Osteoblast (primary cell): ENCODE data around the gene GCC1. TPM values are rescaled to one million over a fixed set of nuclear protein-coding genes. Genes with fewer than 3 reads are reported as not detected.
A peak's percentile ranks its signal among the peaks of the same experiment; 100 is the strongest.

ENCODE experiments used
- DNase-seq: peaks from one replicate; pipeline ENCODE4 v3.0.0; 2011; ENCODE audit warnings: low spot score, mixed read lengths; ENCODE audit not compliant: insufficient read length; ENCODE audit errors: missing footprints
- H2AFZ ChIP-seq: 2 replicates; pipeline ENCODE4 v1.6.0; 2011; ENCODE audit warnings: mild to moderate bottlenecking, low read length
- H3K27ac ChIP-seq: 2 replicates; pipeline ENCODE4 v1.5.1; 2011; ENCODE audit warnings: mild to moderate bottlenecking, low read depth, low read length, moderate library complexity
- H3K27me3 ChIP-seq: 2 replicates; pipeline ENCODE4 v1.6.0; 2012; ENCODE audit warnings: mild to moderate bottlenecking, control low read depth, inconsistent platforms, low read length, moderate library complexity; ENCODE audit not compliant: insufficient read depth
- H3K36me3 ChIP-seq: 2 replicates; pipeline ENCODE4 v1.5.1; 2011; ENCODE audit warnings: mild to moderate bottlenecking, low read length, control low read depth, moderate library complexity; ENCODE audit not compliant: insufficient read depth
- H3K4me1 ChIP-seq: 2 replicates; pipeline ENCODE4 v1.5.1; 2011; ENCODE audit warnings: mild to moderate bottlenecking, low read length, control low read depth, moderate library complexity; ENCODE audit not compliant: insufficient read depth
- H3K4me2 ChIP-seq: 2 replicates; pipeline ENCODE4 v1.6.0; 2011; ENCODE audit warnings: mild to moderate bottlenecking, low read length; ENCODE audit not compliant: insufficient read depth
- H3K4me3 ChIP-seq: fragments of 200-600 bp; sonication (generic); 3 replicates; pipeline ENCODE4 v1.5.1; 2012; ENCODE audit warnings: mild to moderate bottlenecking, low read length, inconsistent platforms; ENCODE audit not compliant: insufficient read depth
- H3K79me2 ChIP-seq: 2 replicates; pipeline ENCODE4 v1.6.0; 2012; ENCODE audit warnings: mild to moderate bottlenecking, low read length, control low read depth, inconsistent platforms; ENCODE audit not compliant: insufficient read depth
- H3K9me3 ChIP-seq: 2 replicates; pipeline ENCODE4 v1.5.1; 2011; ENCODE audit warnings: low read depth, low read length, control low read depth
- H4K20me1 ChIP-seq: 2 replicates; pipeline ENCODE4 v1.6.0; 2012; ENCODE audit warnings: mild to moderate bottlenecking, low read length, control low read depth; ENCODE audit not compliant: insufficient read depth
- total RNA-seq: library from RNA; depleted of rRNA; stranded (reverse); fragments of >200 nt; gene quantifications from 2 replicates; pipeline ENCODE4 v1.2.3, GENCODE V29; 2012
- TF ChIP-seq, protein P1 (sequence below): IDR thresholded peaks from 2 replicates; pipeline ENCODE4 v1.5.1; 2011; ENCODE audit warnings: mild to moderate bottlenecking, low read depth, low read length, moderate library complexity; ENCODE audit errors: extremely low read depth

The GCC1 gene
- total RNA-seq, 1 donor: 24.2 TPM

DNA sequence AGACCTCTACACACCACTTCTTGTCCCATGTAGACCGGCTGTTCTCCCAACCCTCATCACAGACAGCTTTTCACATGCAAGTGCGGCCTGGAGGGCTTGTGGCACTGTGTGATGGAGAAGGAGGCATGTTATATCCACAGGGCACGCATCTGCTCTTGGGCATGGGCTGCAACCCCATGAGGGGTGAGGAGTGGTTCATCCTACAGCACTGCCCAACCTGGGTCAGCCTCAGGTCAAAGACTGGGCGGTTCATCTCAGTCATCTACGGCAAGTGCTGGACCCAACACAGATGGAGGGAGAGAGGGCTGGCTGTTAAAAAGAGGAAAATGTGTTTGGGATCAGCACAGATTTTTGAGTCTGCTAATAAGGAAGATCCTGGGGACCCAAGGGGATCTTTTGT, 10.3 kb upstream of the GCC1 start:
- Histone ChIP-seq H3K27ac (no peak overlapping the region), H3K27me3 (peaks cover 9% of the 10 kb centered on the region), H4K20me1 (peaks cover 8% of the 10 kb centered on the region), H2AFZ (no peak overlapping the region), H3K4me2 (no peak overlapping the region), H3K79me2 (no peaks in the 10 kb centered on the region), H3K36me3 (peaks cover 12% of the 10 kb centered on the region), H3K9me3 (no peaks in the 10 kb centered on the region), H3K4me1 (no peaks in the 10 kb centered on the region), H3K4me3 (no peak overlapping the region)
- TF ChIP-seq, protein P1, sequence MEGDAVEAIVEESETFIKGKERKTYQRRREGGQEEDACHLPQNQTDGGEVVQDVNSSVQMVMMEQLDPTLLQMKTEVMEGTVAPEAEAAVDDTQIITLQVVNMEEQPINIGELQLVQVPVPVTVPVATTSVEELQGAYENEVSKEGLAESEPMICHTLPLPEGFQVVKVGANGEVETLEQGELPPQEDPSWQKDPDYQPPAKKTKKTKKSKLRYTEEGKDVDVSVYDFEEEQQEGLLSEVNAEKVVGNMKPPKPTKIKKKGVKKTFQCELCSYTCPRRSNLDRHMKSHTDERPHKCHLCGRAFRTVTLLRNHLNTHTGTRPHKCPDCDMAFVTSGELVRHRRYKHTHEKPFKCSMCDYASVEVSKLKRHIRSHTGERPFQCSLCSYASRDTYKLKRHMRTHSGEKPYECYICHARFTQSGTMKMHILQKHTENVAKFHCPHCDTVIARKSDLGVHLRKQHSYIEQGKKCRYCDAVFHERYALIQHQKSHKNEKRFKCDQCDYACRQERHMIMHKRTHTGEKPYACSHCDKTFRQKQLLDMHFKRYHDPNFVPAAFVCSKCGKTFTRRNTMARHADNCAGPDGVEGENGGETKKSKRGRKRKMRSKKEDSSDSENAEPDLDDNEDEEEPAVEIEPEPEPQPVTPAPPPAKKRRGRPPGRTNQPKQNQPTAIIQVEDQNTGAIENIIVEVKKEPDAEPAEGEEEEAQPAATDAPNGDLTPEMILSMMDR: no peak
- no peak for DNase-seq

DNA sequence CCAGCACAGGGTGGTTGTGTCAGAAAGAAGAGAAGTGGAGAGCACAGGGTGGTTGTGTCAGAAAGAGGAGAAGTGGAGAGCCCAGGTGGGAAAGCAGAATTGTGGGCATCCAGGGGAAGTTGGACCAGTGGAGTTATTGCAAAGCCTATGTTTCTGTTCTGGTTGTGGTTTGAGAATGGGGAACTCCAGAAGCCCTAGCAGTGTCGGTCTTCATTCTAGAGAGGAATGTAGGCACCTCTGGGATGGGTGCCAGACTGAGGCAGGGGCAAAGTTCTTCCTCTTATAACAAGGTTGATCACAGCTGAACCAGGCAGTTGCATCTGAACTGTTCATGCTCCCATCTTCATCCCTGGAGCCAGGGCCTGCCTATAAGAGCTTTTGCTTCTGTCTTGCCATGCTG, 9.1 kb upstream of the GCC1 start:
- TF ChIP-seq, protein P1: no peak
- no peak overlapping the region for H2AFZ ChIP-seq
- H3K36me3 ChIP-seq: peaks cover 20% of the 10 kb centered on the region
- H3K27ac ChIP-seq: no peak overlapping the region
- peaks cover 3% of the 10 kb centered on the region for H3K27me3 ChIP-seq
- DNase-seq: no peak
- H3K9me3 ChIP-seq: no peaks in the 10 kb centered on the region
- no peak overlapping the region for H3K4me2 ChIP-seq
- peaks cover 3% of the 10 kb centered on the region for H3K4me1 ChIP-seq
- peaks cover 5% of the 10 kb centered on the region for H3K79me2 ChIP-seq
- H3K4me3 ChIP-seq: no peak overlapping the region
- H4K20me1 ChIP-seq: peaks cover 14% of the 10 kb centered on the region

DNA sequence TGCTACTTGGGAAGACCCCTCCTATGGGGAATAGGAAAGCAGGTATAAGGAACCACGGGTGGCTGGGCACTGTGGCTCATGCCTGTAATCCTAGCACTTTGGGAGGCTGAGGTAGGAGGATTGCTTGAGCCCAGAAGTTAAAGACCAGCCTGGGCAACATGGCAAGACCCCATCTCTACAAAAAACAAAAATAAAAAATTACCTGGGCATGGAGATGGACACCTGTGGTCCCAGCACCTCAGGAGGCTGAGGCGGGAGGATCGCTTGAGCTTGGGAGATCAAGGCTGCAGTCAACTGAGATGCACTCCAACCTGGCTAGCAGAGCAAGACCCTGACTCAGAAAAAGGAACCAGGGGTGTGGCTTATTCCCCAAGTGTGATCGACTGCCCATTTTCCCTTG, 7.2 kb upstream of the GCC1 start:
- DNase-seq: no peak
- peaks cover 9% of the 10 kb centered on the region for H3K4me1 ChIP-seq
- no peak overlapping the region for H3K4me3 ChIP-seq
- peaks cover 17% of the 10 kb centered on the region for H3K79me2 ChIP-seq
- peaks cover 15% of the 10 kb centered on the region for H4K20me1 ChIP-seq
- peaks cover 3% of the 10 kb centered on the region for H3K27me3 ChIP-seq
- H2AFZ ChIP-seq: no peak overlapping the region
- H3K9me3 ChIP-seq: no peaks in the 10 kb centered on the region
- no peak overlapping the region for H3K4me2 ChIP-seq
- TF ChIP-seq, protein P1: no peak
- H3K27ac ChIP-seq: no peak overlapping the region
- H3K36me3 ChIP-seq: peaks cover 20% of the 10 kb centered on the region

DNA sequence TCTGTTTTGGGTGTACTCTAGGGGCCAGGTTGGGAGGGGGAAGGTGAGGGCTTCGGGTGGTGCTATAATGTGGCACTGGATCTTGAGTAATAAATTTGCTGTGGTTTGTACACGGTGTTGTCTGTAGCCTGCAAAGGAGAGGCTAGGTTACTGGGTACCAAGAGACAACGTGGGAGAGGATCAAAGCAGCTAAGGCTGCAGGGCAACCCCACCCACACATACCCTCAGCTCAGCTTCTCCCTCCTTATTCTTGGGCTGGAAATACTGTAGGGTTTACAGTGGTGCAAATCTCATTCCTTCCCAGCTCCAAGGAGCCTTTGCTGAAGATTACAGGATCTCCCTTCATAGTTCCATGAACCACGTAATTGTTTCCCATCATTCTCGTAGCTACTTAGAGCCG, 6.2 kb upstream of the GCC1 start:
- H3K4me1 ChIP-seq: peaks cover 9% of the 10 kb centered on the region
- peaks cover under 1% of the 10 kb centered on the region for H3K27me3 ChIP-seq
- H3K27ac ChIP-seq: no peak overlapping the region
- no peak overlapping the region for H3K4me3 ChIP-seq
- H3K36me3 ChIP-seq: peaks cover 20% of the 10 kb centered on the region
- DNase-seq: peak; percentile 50
- H3K4me2 ChIP-seq: no peak overlapping the region
- no peak overlapping the region for H2AFZ ChIP-seq
- H4K20me1 ChIP-seq: peaks cover 15% of the 10 kb centered on the region
- no peaks in the 10 kb centered on the region for H3K9me3 ChIP-seq
- TF ChIP-seq, protein P1: no peak
- peaks cover 17% of the 10 kb centered on the region for H3K79me2 ChIP-seq
